Fibroblast of the aortic adventitia (primary cell): ENCODE measurements around the gene THRB. TPM values are rescaled to one million over a fixed set of nuclear protein-coding genes. Genes with fewer than 3 reads are reported as not detected.

Experiments
- DNase-seq: peaks from one replicate; pipeline ENCODE4 v3.0.0-alpha.2; 2010; ENCODE audit warnings: low read depth
- H3K4me3 ChIP-seq: 2 replicates; pipeline ENCODE4 v1.5.1; 2011; ENCODE audit warnings: low read depth, mild to moderate bottlenecking, control low read depth, low read length, moderate library complexity
- total RNA-seq: library from RNA; depleted of rRNA; stranded (reverse); fragments of >200 nt; gene quantifications from 2 replicates; pipeline ENCODE4 v1.2.3, GENCODE V29; 2012; ENCODE audit warnings: low replicate concordance
- TF ChIP-seq, protein P1 (sequence below): IDR thresholded peaks from 2 replicates; pipeline ENCODE4 v1.5.1; 2011; ENCODE audit warnings: mild to moderate bottlenecking, low read length, control low read depth, inconsistent platforms; ENCODE audit not compliant: insufficient read depth

The THRB gene
- total RNA-seq, 1 donor: 4.7 TPM

DNA sequence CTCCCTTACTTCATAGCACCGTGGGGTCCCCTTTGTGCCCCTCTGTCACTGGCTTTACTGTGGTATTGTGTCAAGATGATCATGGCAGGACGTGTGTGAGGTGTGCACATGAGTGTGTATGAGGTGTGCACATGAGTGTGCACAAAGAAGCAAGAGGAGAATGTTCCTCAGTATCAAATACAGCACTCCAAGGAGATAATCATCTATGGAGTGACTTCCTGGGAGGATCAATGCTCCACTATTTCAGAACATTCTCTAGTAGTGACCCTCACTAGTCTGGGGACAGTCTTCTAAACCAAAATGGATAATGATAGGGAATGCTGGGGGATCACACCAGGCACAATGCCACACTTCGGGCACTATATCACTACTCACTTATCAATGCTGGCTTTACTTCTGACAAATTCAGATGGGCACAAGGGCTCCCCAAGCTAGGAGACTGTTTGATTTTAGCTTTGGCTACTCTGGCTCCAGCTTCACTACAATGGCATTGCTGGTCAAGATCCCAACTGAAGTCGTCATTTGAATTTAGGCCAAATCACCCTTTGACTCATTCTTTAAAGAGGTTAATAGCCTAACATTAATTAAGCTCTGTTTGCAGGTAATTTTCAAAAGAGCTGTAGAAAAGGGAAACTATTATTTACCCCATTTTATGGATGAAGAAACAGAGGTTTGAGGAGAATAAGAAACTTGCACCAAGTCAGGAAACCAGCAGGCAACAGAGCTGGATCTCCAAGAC is 124.1 kb downstream of the THRB start:
- no peak for DNase-seq

DNA sequence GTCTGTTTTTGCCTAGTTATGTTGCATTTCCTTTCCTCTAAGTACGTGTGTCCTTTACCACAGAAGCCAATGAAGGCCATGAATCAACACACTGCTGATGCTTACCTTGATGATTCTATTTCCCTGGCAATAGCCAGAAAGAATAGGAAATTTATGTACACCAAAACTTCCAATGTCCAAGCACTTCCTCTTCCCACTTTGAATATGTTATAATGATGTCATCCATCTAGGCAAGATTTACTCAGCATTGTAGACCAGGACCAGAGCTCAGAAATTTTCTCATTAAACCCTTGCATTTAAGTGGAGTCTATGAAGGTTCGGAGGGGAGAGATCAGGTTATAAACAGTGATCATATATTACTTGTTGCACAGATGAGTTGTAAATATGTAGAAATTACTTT is 126.0 kb downstream of the THRB start:
- H3K4me3 ChIP-seq: no peak overlapping the region
- DNase-seq: no peak
- TF ChIP-seq, protein P1, sequence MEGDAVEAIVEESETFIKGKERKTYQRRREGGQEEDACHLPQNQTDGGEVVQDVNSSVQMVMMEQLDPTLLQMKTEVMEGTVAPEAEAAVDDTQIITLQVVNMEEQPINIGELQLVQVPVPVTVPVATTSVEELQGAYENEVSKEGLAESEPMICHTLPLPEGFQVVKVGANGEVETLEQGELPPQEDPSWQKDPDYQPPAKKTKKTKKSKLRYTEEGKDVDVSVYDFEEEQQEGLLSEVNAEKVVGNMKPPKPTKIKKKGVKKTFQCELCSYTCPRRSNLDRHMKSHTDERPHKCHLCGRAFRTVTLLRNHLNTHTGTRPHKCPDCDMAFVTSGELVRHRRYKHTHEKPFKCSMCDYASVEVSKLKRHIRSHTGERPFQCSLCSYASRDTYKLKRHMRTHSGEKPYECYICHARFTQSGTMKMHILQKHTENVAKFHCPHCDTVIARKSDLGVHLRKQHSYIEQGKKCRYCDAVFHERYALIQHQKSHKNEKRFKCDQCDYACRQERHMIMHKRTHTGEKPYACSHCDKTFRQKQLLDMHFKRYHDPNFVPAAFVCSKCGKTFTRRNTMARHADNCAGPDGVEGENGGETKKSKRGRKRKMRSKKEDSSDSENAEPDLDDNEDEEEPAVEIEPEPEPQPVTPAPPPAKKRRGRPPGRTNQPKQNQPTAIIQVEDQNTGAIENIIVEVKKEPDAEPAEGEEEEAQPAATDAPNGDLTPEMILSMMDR: no peak

More for the DNA sequence above, 124.1 kb downstream of the THRB start:
- TF ChIP-seq, protein P1: no peak
- H3K4me3 ChIP-seq: no peak overlapping the region

DNA sequence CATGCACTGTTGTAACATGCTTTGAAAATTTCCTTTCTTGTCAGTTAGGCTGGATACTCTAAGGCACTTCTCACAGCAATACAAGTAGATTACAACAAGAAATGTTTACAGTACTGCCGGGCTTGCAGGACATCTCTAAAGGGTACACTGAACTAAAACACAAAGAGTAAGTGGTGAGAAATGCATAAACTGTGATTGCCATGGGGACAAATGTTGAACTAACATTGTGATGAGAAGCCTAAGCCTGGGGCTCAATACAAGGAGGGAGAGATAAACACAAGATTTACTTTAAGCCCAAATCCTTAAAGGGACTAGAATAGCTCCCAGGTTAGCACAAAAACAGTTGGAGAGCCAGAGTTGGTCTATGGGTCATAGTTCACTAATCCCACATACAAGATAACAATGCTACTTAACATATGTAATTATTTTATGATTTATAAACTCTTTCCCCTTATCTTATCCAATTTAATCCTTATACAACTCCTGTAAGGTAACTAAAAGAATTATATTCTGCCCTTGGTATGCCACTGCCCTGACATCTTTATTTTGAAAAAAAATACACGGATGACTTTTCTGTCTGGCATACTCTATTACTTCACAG is 126.9 kb downstream of the THRB start:
- TF ChIP-seq, protein P1: no peak
- no peak for DNase-seq
- no peak overlapping the region for H3K4me3 ChIP-seq

DNA sequence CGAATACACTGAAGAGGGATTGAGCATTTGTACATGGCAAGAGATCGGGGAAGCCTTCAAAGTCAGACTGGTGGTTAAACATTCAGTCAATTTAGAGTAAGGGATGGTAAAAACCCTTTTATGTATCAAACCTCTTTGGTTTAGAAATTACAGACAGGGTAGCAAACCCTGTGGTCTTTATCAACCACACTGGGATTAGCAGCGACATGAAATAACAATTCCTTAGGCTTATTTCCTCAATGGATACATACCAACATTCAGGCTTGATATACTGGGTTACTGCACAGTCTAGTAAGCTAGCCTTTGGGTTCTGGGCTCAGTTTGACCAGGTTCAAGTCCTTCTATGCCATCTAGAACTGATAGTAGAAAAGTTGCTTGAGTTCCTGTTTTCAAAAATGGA is 127.4 kb downstream of the THRB start:
- TF ChIP-seq, protein P1: no peak
- no peak for DNase-seq
- no peak overlapping the region for H3K4me3 ChIP-seq

DNA sequence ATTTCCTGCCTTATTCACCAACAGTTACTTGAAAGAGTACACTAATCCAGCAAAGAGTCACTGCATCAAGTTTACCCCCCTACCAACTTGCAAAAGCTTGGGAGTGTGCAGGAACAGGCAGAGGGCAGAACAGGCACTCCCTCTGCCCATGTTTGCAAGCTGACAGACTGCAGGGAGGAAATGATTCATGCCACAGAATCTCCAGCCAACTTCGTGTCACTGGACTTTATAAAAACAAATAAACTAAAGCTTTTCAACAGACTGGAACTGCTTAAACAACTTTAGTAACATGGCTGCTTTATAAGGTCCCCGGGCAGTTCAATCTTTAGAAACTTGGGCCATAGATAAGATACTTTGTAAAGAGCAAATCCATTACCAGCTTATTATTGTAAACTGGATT is 129.5 kb downstream of the THRB start:
- TF ChIP-seq, protein P1: no peak
- no peak overlapping the region for H3K4me3 ChIP-seq
- peak; percentile 84 for DNase-seq

DNA sequence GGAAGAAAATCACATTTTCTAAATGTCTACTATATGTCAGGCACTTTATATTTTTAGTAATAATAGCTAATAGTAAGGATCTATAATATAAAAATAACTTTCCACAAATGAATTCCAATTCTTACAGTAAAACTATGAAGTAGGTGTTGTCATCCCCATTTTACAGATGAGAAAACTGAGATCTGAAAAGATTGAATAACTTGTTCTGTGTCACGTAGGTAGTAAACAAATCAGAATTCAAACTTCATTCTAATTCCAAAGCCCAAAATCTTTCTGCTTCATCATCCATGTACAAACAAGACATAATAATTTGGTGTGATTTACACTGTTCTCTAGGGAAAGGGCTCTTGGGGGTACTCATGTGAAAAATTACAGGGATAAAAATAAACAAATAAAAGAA is 130.3 kb downstream of the THRB start:
- no peak for DNase-seq
- H3K4me3 ChIP-seq: no peak overlapping the region
- TF ChIP-seq, protein P1: no peak

DNA sequence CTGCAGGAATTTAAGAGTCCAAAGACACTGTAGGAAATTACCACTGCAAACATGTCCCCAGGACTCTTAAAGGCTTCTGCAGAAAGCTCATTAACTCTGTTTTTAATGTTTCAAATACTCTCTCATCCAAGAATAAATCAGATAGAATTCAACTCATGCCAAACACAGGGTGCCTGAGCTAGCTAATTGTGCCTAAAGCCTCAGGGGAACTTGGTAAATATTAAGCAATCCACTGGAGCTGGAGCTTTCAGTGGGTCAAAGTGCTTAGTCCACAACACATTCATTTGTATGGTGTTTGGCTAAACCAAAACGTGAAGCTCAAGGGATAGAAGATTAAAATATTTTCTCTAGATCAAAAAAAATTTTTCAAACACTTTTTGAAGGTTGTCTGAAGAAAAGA is 131.4 kb downstream of the THRB start:
- DNase-seq: no peak
- no peak overlapping the region for H3K4me3 ChIP-seq
- TF ChIP-seq, protein P1: no peak
